Suprapubic skin (tissue), 3 donors: ENCODE data around the gene ZNF365.

Source experiments
- POLR2A ChIP-seq, 2 donors: fragments of 450-650 bp; IDR thresholded peaks; one replicate each; pipeline ENCODE4 v1.6.1; 2017; ENCODE audit warnings: antibody characterized with exemption in 2 of 2, mild to moderate bottlenecking in 2 of 2, moderate library complexity in 2 of 2
- TF ChIP-seq, protein P1 (sequence below), 2 donors: fragments of 200-600 bp in 1 of 2; fragments of 450-650 bp in 1 of 2; sonication (generic) in 1 of 2; IDR thresholded peaks; one replicate each; pipeline ENCODE4 v1.5.1; 2016 to 2019; ENCODE audit warnings: antibody characterized with exemption in 2 of 2, mild to moderate bottlenecking in 1 of 2, moderate library complexity in 1 of 2

DNA sequence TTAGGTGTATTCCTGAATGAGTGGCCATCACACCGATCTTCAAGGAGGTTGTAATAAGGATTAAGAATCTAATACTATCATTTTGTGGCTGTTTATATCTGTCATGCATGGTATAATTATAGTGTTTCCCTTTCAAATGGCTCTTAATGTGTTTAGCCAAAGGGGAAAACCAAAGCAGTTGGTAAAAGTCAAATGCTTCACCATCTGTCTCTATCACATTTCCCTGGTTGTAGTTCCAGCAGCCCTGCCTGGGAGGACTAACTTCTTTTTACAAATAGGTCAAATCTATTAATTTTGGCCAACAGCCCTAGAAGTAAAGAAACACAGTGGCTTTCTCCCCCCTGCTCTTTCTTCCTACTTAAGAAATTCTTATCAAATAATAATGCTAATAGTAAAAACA lies 56.7 kb downstream of the ZNF365 start:
- TF ChIP-seq POLR2A (IDR thresholded peaks at IDR 0.05), result no peak
- TF ChIP-seq, protein P1, sequence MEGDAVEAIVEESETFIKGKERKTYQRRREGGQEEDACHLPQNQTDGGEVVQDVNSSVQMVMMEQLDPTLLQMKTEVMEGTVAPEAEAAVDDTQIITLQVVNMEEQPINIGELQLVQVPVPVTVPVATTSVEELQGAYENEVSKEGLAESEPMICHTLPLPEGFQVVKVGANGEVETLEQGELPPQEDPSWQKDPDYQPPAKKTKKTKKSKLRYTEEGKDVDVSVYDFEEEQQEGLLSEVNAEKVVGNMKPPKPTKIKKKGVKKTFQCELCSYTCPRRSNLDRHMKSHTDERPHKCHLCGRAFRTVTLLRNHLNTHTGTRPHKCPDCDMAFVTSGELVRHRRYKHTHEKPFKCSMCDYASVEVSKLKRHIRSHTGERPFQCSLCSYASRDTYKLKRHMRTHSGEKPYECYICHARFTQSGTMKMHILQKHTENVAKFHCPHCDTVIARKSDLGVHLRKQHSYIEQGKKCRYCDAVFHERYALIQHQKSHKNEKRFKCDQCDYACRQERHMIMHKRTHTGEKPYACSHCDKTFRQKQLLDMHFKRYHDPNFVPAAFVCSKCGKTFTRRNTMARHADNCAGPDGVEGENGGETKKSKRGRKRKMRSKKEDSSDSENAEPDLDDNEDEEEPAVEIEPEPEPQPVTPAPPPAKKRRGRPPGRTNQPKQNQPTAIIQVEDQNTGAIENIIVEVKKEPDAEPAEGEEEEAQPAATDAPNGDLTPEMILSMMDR (IDR thresholded peaks at IDR 0.05), result no peak
